GM13977 (cell line): ENCODE data around the gene MBTPS1.

Experiments used
- DNase-seq: peaks from one replicate; pipeline ENCODE4 v3.0.0; 2012; ENCODE audit warnings: low spot score
- in situ Hi-C: fragments of 300-500 bp; cut with MboI; formaldehyde crosslinking; loops from one replicate; pipeline ENCODE4 v1.12.0; 2022; ENCODE audit warnings: low sequenced_read_pairs, low pct_unique_long_range_greater_than_20kb, mixed read lengths, inconsistent platforms; ENCODE audit not compliant: unreplicated experiment
- TF ChIP-seq, protein P1 (sequence below): IDR thresholded peaks from 2 replicates; pipeline ENCODE4 v1.5.1; 2012; ENCODE audit warnings: mild to moderate bottlenecking, control low read depth; ENCODE audit not compliant: insufficient read depth; ENCODE audit errors: extremely low read depth, missing control alignments

Gene MBTPS1

DNA sequence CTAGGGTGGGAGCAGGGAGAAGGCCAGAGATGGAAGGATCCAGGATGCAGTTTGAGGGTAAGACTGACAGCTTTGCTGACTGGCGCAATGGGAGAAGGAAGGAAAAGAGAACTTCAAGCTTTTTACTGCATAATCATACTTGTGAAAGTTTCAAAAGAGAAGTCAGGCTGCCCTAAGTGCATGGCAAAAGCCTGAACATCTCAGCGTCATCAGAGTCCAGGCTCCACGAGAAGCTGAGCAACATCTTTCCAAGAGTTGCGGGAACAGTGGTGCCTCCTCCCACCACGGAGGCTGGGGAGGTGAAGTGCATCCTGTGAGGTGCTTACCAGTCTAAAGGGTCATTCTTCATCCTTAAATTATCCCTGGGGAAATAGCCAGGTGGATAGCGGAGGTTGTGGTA is 47.2 kb downstream of the MBTPS1 start:
- DNase-seq = no peak
- in situ Hi-C loops = loop anchor here (25.0 kb wide), 1 partner anchor 107 kb away; the partner anchor contains the start of genes NECAB2 and OSGIN1
- TF ChIP-seq, protein P1, sequence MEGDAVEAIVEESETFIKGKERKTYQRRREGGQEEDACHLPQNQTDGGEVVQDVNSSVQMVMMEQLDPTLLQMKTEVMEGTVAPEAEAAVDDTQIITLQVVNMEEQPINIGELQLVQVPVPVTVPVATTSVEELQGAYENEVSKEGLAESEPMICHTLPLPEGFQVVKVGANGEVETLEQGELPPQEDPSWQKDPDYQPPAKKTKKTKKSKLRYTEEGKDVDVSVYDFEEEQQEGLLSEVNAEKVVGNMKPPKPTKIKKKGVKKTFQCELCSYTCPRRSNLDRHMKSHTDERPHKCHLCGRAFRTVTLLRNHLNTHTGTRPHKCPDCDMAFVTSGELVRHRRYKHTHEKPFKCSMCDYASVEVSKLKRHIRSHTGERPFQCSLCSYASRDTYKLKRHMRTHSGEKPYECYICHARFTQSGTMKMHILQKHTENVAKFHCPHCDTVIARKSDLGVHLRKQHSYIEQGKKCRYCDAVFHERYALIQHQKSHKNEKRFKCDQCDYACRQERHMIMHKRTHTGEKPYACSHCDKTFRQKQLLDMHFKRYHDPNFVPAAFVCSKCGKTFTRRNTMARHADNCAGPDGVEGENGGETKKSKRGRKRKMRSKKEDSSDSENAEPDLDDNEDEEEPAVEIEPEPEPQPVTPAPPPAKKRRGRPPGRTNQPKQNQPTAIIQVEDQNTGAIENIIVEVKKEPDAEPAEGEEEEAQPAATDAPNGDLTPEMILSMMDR = no peak

DNA sequence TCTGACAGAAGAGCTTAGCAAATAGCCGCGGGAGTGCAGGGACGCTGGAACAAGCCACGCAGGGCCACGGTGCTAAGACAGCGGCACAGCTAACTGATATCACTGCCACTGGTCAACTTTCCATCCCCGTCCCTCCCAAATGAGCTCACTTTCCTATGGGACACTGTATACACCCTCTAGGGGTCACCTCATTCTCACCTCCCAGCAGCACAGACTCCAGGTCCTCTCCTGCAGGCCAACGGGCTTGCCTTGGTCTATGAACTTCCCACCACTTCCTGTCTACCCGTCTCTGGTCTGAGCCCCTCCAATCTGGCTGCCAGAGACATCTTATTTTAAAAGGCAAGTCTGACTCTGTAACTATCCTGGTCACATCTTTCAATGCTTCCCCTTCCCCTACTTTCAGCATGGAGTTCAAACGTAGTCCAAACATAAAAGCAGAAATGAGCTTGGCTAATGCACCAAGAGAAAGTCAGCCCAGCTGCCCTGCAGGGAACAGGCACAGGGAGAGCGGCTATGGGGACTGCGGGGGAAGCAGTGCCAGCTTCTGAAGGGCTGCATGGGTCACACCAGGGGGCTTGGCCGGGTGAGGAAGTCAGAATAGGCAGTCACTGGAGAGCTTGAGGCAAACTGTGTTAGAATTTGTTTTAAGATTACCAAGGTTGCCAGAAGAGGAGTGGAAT is 47.8 kb downstream of the MBTPS1 start:
- in situ Hi-C loops = loop anchor here (25.0 kb wide), 1 partner anchor 107 kb away; the partner anchor contains the start of genes NECAB2 and OSGIN1
- DNase-seq = no peak
- TF ChIP-seq, protein P1 = no peak

- in situ Hi-C loops = loop anchor here (25.0 kb wide), 1 partner anchor 106 kb away; the partner anchor contains the start of genes NECAB2 and OSGIN1
- DNase-seq = no peak
- TF ChIP-seq, protein P1 = no peak
Observed at GRCh38 chr16:84068041-84068440, 48.7 kb downstream of the MBTPS1 start.

DNA sequence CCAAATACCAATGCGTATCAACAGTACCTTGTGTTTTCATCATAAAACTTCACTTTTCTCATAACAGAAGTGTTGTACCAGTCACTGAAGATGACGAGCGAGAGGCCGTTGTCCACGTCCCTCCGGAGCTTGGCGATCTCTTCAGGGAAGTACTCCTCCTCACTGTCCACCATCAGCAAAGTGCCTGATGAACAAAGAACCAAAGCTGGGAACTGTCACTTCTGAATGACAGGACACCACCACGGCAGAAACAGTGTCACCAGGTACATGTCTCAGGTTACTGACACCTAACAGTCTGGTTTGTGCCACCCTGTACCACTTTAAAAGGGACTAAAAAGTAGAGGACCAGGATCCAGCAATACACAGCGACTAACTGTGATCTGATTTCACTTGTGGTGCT is 49.1 kb downstream of the MBTPS1 start:
- DNase-seq = no peak
- in situ Hi-C loops = loop anchor here (25.0 kb wide), 1 partner anchor 105 kb away; the partner anchor contains the start of genes NECAB2 and OSGIN1
- TF ChIP-seq, protein P1 = no peak

- TF ChIP-seq, protein P1 = peak; percentile 68
- no peak for DNase-seq
- in situ Hi-C loops = loop anchor here (25.0 kb wide), 1 partner anchor 103 kb away; the partner anchor contains the start of genes NECAB2 and OSGIN1
Observed at GRCh38 chr16:84065536-84066132, 51.1 kb downstream of the MBTPS1 start.

GRCh38 chr16:84063980-84064379 is 52.8 kb downstream of the MBTPS1 start:
- DNase-seq = no peak
- TF ChIP-seq, protein P1 = no peak
- in situ Hi-C loops = loop anchor here (25.0 kb wide), 1 partner anchor 102 kb away; the partner anchor contains the start of genes NECAB2 and OSGIN1
